ENCODE data around the gene KLHL40.

Gene KLHL40

DNA sequence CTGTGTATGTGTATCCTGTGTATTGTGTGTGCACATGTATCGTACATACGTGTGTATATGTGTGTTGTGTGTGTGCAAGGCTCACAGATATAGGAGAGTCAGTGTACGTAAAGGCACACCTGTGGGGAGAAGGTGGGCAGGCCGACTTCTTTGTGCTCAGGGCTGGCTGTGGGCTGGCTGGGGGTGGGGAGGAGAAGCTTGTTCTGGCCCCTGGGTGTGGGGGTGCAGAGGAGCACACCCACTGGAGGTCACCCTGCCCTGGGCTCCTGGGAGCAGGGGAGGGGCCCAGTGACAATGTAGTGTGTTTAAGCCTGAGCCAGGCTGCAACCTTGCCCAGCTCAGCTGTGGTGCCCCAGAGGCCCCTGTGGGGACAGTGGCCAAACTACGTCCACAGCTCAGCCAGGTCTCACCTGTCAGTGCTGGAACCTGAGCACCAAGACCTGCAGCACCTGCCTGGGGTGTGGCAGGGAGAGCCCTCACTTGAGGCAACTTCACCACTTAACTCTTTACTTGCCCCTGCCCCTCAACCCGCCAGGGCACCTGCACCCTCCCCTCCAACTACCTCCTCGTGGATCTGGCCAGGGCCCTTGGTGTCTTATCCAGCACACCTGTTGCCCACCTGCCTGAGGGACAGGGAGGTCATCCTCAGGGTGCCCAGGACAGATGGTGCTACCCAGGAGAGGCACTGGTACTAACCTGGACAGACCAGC lies 19.9 kb downstream of the KLHL40 start:
- H3K4me3 ChIP-seq (ENCODE audit: low read depth, low read length): no peak overlapping the region
- no peaks in the 10 kb centered on the region for H3K9me3 ChIP-seq (ENCODE audit: control insufficient read depth, insufficient read depth, low read length)
- no peaks in the 10 kb centered on the region for H3K27me3 ChIP-seq (ENCODE audit: control insufficient read depth, insufficient read depth, low read length)
- no peak overlapping the region for H3K9ac ChIP-seq (ENCODE audit: low read depth, low read length)
- H3K36me3 ChIP-seq (ENCODE audit: control insufficient read depth, insufficient read depth, low read length): no peaks in the 10 kb centered on the region
- no peaks in the 10 kb centered on the region for H3K4me1 ChIP-seq (ENCODE audit: control insufficient read depth, insufficient read depth, low read length)

- Histone ChIP-seq H3K9ac (ENCODE audit: low read depth, low read length) (no peak overlapping the region), H3K4me1 (ENCODE audit: control insufficient read depth, insufficient read depth, low read length) (no peaks in the 10 kb centered on the region), H3K36me3 (ENCODE audit: control insufficient read depth, insufficient read depth, low read length) (no peaks in the 10 kb centered on the region), H3K27me3 (ENCODE audit: control insufficient read depth, insufficient read depth, low read length) (no peaks in the 10 kb centered on the region), H3K4me3 (ENCODE audit: low read depth, low read length) (no peak overlapping the region), H3K9me3 (ENCODE audit: control insufficient read depth, insufficient read depth, low read length) (no peaks in the 10 kb centered on the region)
Observed at GRCh38 chr3:42705962-42706585, 20.7 kb downstream of the KLHL40 start.

GRCh38 chr3:42706721-42707619 lies 21.6 kb downstream of the KLHL40 start:
- H3K4me3 ChIP-seq (ENCODE audit: low read depth, low read length): no peak overlapping the region
- no peak overlapping the region for H3K9ac ChIP-seq (ENCODE audit: low read depth, low read length)
- no peaks in the 10 kb centered on the region for H3K36me3 ChIP-seq (ENCODE audit: control insufficient read depth, insufficient read depth, low read length)
- no peaks in the 10 kb centered on the region for H3K4me1 ChIP-seq (ENCODE audit: control insufficient read depth, insufficient read depth, low read length)
- no peaks in the 10 kb centered on the region for H3K9me3 ChIP-seq (ENCODE audit: control insufficient read depth, insufficient read depth, low read length)
- no peaks in the 10 kb centered on the region for H3K27me3 ChIP-seq (ENCODE audit: control insufficient read depth, insufficient read depth, low read length)

GRCh38 chr3:42707620-42708355 lies 22.5 kb downstream of the KLHL40 start:
- H3K9ac ChIP-seq (ENCODE audit: low read depth, low read length): no peak overlapping the region
- no peak overlapping the region for H3K4me3 ChIP-seq (ENCODE audit: low read depth, low read length)
- H3K36me3 ChIP-seq (ENCODE audit: control insufficient read depth, insufficient read depth, low read length): no peaks in the 10 kb centered on the region
- H3K9me3 ChIP-seq (ENCODE audit: control insufficient read depth, insufficient read depth, low read length): no peaks in the 10 kb centered on the region
- H3K4me1 ChIP-seq (ENCODE audit: control insufficient read depth, insufficient read depth, low read length): no peaks in the 10 kb centered on the region
- no peaks in the 10 kb centered on the region for H3K27me3 ChIP-seq (ENCODE audit: control insufficient read depth, insufficient read depth, low read length)

GRCh38 chr3:42708611-42709151 lies 23.3 kb downstream of the KLHL40 start:
- Histone ChIP-seq H3K4me1 (ENCODE audit: control insufficient read depth, insufficient read depth, low read length) (no peaks in the 10 kb centered on the region), H3K9me3 (ENCODE audit: control insufficient read depth, insufficient read depth, low read length) (no peaks in the 10 kb centered on the region), H3K4me3 (ENCODE audit: low read depth, low read length) (no peak overlapping the region), H3K27me3 (ENCODE audit: control insufficient read depth, insufficient read depth, low read length) (no peaks in the 10 kb centered on the region), H3K36me3 (ENCODE audit: control insufficient read depth, insufficient read depth, low read length) (no peaks in the 10 kb centered on the region), H3K9ac (ENCODE audit: low read depth, low read length) (no peak overlapping the region)

DNA sequence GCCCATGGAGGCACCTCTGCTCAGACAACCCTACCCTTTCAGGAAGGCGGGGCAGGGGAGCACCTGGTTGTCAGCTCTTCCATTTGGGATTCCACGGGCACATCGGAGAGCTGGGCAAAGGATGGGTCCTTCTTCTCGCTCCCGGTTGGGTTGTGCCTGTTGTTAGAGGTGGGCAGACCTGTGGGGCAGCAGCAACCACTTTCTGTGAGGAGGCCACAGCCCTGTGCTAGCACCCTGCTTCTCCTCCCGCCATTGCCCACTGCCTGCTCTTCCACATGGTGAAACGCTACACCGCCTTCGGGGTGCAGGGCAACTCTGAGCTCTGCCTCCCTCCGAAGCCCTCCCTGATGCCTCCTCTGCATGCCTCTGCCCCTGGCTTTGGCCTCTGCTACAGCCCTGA lies 24.3 kb downstream of the KLHL40 start:
- no peaks in the 10 kb centered on the region for H3K4me1 ChIP-seq (ENCODE audit: control insufficient read depth, insufficient read depth, low read length)
- no peak overlapping the region for H3K4me3 ChIP-seq (ENCODE audit: low read depth, low read length)
- no peaks in the 10 kb centered on the region for H3K36me3 ChIP-seq (ENCODE audit: control insufficient read depth, insufficient read depth, low read length)
- H3K9me3 ChIP-seq (ENCODE audit: control insufficient read depth, insufficient read depth, low read length): no peaks in the 10 kb centered on the region
- no peaks in the 10 kb centered on the region for H3K27me3 ChIP-seq (ENCODE audit: control insufficient read depth, insufficient read depth, low read length)
- no peak overlapping the region for H3K9ac ChIP-seq (ENCODE audit: low read depth, low read length)

DNA sequence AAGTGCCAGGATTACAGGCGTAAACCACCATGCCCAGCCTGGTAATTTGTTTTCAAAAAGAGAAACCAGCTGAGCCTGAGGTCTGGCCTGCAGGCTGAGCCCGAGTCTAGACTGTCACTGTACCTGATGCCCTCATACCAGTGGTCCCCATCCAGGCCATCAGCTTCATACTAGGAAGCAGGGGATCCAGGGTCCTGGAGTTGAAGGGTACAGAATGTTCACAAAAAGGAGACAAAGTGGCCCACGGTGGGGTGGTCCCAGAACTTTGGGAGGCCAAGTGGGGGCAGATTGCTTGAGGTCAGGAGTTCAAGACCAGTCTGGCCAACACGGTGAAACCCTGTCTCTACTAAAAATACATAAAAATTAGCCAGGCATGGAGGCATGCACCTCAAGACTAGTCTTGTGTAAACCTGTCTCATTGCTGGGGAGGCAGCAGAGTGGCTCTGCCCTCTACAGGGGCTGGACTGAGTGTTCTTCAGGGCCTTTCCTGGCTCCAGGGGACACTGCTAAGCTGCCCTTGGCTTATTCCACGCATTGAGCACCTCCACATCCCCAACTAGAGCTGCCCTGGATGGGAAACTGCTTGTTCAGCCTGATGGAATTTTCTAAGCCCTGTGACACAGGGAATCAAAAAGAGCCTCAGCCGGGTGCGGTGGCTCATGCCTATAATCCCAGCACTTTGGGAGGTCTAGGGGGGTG lies 25.1 kb downstream of the KLHL40 start:
- Histone ChIP-seq H3K4me1 (ENCODE audit: control insufficient read depth, insufficient read depth, low read length) (no peaks in the 10 kb centered on the region), H3K9me3 (ENCODE audit: control insufficient read depth, insufficient read depth, low read length) (no peaks in the 10 kb centered on the region), H3K36me3 (ENCODE audit: control insufficient read depth, insufficient read depth, low read length) (no peaks in the 10 kb centered on the region), H3K9ac (ENCODE audit: low read depth, low read length) (no peak overlapping the region), H3K27me3 (ENCODE audit: control insufficient read depth, insufficient read depth, low read length) (no peaks in the 10 kb centered on the region), H3K4me3 (ENCODE audit: low read depth, low read length) (no peak overlapping the region)

- Histone ChIP-seq H3K9me3 (ENCODE audit: control insufficient read depth, insufficient read depth, low read length) (no peaks in the 10 kb centered on the region), H3K4me1 (ENCODE audit: control insufficient read depth, insufficient read depth, low read length) (no peaks in the 10 kb centered on the region), H3K36me3 (ENCODE audit: control insufficient read depth, insufficient read depth, low read length) (no peaks in the 10 kb centered on the region), H3K9ac (ENCODE audit: low read depth, low read length) (no peak overlapping the region), H3K4me3 (ENCODE audit: low read depth, low read length) (no peak overlapping the region), H3K27me3 (ENCODE audit: control insufficient read depth, insufficient read depth, low read length) (no peaks in the 10 kb centered on the region)
Observed at GRCh38 chr3:42711491-42712343, 26.4 kb downstream of the KLHL40 start.

- H3K9me3 ChIP-seq (ENCODE audit: control insufficient read depth, insufficient read depth, low read length): no peaks in the 10 kb centered on the region
- no peak overlapping the region for H3K9ac ChIP-seq (ENCODE audit: low read depth, low read length)
- H3K36me3 ChIP-seq (ENCODE audit: control insufficient read depth, insufficient read depth, low read length): no peaks in the 10 kb centered on the region
- H3K27me3 ChIP-seq (ENCODE audit: control insufficient read depth, insufficient read depth, low read length): no peaks in the 10 kb centered on the region
- no peaks in the 10 kb centered on the region for H3K4me1 ChIP-seq (ENCODE audit: control insufficient read depth, insufficient read depth, low read length)
- H3K4me3 ChIP-seq (ENCODE audit: low read depth, low read length): no peak overlapping the region
Observed at GRCh38 chr3:42712344-42712648, 27.0 kb downstream of the KLHL40 start.

DNA sequence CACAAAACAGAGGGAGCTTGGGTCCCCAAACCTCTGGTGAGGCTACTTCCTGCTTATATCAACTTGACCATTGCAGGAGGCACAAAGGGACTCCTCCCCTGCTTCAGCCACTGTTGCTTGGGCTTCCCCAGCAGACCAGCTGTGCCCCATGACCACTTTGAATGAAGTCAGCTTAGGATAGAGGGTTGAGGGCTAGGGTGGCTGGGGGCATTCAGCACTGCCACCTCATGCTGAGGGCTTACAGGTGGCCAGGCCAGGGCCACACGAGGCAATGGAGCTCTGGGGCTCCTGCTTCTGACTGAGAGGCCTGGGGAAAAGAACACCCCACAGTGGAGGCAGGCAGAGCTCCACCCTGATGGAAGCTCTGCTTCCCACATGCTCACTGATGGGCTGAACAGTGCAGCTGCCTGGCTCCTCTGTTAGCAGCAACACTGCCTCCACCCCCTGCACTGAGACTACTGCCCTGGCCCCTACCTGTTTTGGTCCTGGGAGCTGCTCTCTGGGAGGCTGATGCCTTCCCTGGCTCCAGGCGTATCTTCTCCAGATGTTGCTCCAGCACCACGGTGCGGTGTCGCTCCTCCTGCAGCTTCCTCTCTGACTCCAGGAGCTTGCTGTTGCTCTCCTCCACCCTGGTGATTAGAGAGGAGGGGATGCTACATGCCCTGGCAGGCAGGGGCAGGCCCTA lies 27.5 kb downstream of the KLHL40 start:
- no peak overlapping the region for H3K9ac ChIP-seq (ENCODE audit: low read depth, low read length)
- no peak overlapping the region for H3K4me3 ChIP-seq (ENCODE audit: low read depth, low read length)
- no peaks in the 10 kb centered on the region for H3K4me1 ChIP-seq (ENCODE audit: control insufficient read depth, insufficient read depth, low read length)
- no peaks in the 10 kb centered on the region for H3K27me3 ChIP-seq (ENCODE audit: control insufficient read depth, insufficient read depth, low read length)
- no peaks in the 10 kb centered on the region for H3K36me3 ChIP-seq (ENCODE audit: control insufficient read depth, insufficient read depth, low read length)
- H3K9me3 ChIP-seq (ENCODE audit: control insufficient read depth, insufficient read depth, low read length): no peaks in the 10 kb centered on the region
